Measurements from ENCODE around the gene AGAP2.

- TF ChIP-seq POLR2A (IDR thresholded peaks at IDR 0.05; ENCODE audit: low read depth, low read length) (peak; percentile 92), TAF1 (IDR thresholded peaks at IDR 0.05; ENCODE audit: borderline replicate concordance, low read depth, low read length) (peak; percentile 66; the same call in 1 of the 2 replicates), POLR2AphosphoS5 (IDR thresholded peaks at IDR 0.05; ENCODE audit: low read depth, low read length) (peak; percentile 94)
Measured at GRCh38 chr12:57782608-57783465, 44.3 kb upstream of the AGAP2 start, which contains the start of gene TSFM.

Measured in GM12892 (cell line).